HEK293T (cell line): ENCODE results near the gene RAB26.

ENCODE experiments used
- BHLHE40 ChIP-seq: fragments of 450-650 bp; IDR thresholded peaks from 2 replicates; pipeline ENCODE4 v1.6.1; 2016; ENCODE audit warnings: mild to moderate bottlenecking, moderate library complexity, borderline replicate concordance
- FOXM1 ChIP-seq: fragments of 450-650 bp; IDR thresholded peaks from 2 replicates; pipeline ENCODE4 v1.6.1; 2017; ENCODE audit warnings: mild to moderate bottlenecking, borderline replicate concordance
- NFRKB ChIP-seq: fragments of 450-650 bp; IDR thresholded peaks from 2 replicates; pipeline ENCODE4 v1.6.1; 2016; ENCODE audit warnings: mild to moderate bottlenecking, moderate library complexity
- SUZ12 ChIP-seq: fragments of 450-650 bp; IDR thresholded peaks from 2 replicates; pipeline ENCODE4 v1.6.1; 2016; ENCODE audit warnings: mild to moderate bottlenecking
- TARDBP ChIP-seq: fragments of 450-650 bp; IDR thresholded peaks from 2 replicates; pipeline ENCODE4 v1.6.1; 2016

DNA sequence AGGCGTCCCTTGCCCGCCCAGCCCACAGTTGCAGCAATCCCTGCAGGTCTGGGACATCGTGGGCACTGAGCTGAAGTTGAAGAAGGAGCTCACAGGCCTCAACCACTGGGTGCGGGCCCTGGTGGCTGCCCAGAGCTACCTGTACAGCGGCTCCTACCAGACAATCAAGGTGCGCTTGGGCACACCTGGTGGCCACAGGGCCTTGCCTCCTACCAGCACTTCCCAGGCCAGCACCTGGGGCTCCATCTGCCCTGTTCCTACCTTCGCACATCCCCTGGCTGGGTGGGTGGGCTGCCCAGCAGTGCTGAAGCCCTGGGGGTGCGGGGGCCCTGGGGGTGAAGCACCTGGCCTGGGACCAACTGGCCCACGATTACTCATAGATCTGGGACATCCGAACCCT, 27.0 kb downstream of the RAB26 start:
- TF ChIP-seq SUZ12 (no peak), TARDBP (no peak), BHLHE40 (no peak), NFRKB (no peak), FOXM1 (no peak)
